ENCODE measurements around the gene JDP2.
"Not testable (repeated sequence)": the region's sequence is repeated elsewhere in the genome, so short reads cannot be mapped to it uniquely, and the experiment has no call there.

Gene JDP2

DNA sequence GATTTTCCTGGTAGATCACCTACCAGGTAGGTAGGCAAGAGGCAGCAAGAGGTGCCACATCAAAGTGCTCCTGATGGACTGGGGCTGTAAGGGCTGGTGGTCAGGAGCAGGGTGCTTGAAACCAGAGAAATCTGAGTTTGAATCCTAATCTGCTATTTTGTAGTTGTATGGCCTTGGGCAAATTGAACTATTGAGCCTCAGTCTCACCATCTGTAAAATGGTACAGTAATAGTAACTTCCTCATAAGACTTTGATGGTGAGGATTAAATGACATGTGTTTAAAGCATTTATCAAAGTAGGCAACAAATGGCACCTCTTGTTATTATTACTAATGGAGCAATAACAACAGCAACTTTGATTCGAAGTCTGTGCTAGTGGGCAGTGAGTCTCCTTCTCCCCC, 32.0 kb downstream of the JDP2 start:
- H3K4me1 ChIP-seq (ENCODE audit: control insufficient read depth, insufficient read depth, low read length) = peaks cover 17% of the 10 kb centered on the region
- H3K9me3 ChIP-seq (replicated peaks; ENCODE audit: low read length) = no peaks in the 10 kb centered on the region
- H3K4me3 ChIP-seq (ENCODE audit: low read length) = no peak overlapping the region
- peaks cover 30% of the 10 kb centered on the region for H3K36me3 ChIP-seq (ENCODE audit: insufficient read depth, low read length)
- H3K27me3 ChIP-seq (ENCODE audit: control insufficient read depth, insufficient read depth, low read length) = no peaks in the 10 kb centered on the region
- H3K9ac ChIP-seq (ENCODE audit: low read depth, low read length) = no peak overlapping the region
- H3K4me2 ChIP-seq (ENCODE audit: low read length) = no peak overlapping the region

DNA sequence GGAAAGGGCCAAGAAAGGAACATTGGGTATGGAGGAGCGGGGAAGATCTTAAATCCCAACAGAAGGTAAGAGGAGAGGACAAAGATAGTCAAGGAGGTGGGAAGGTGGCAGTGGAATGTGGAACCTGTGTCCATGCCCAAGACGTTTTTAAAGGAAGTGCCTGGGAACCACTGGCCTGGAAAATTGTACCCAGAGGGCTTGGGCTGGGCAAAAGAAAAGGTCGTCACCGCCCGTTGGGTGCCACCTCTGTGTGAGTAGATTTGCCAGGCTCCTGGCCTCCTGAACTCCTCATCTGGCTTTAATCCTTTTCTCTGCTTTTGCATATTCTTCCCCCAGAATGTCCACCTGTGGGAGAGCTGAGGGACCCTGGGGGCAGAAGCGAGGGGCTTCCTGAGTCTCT, 32.6 kb downstream of the JDP2 start:
- Histone ChIP-seq H3K4me2 (ENCODE audit: low read length) (no peak overlapping the region), H3K4me1 (ENCODE audit: control insufficient read depth, insufficient read depth, low read length) (peaks cover 11% of the 10 kb centered on the region), H3K9me3 (replicated peaks; ENCODE audit: low read length) (no peaks in the 10 kb centered on the region), H3K4me3 (ENCODE audit: low read length) (no peak overlapping the region), H3K9ac (ENCODE audit: low read depth, low read length) (no peak overlapping the region), H3K27me3 (ENCODE audit: control insufficient read depth, insufficient read depth, low read length) (no peaks in the 10 kb centered on the region), H3K36me3 (ENCODE audit: insufficient read depth, low read length) (peaks cover 30% of the 10 kb centered on the region)

DNA sequence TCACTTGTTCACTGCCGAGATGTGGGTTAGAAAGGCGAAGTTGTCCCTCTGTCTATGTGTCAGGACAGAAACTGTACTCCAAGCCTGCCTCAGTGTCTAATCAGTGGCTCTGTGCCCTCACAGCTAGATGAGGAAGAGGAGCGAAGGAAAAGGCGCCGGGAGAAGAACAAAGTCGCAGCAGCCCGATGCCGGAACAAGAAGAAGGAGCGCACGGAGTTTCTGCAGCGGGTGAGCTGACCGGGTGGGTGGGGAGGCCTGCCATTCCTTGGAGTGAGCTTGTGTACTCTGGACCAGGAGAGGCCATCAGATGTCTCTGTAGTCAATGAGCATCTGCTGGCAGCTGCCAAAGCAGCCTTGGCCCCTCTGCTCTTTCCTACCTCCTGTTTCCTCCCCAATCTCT, 33.5 kb downstream of the JDP2 start:
- Histone ChIP-seq H3K27me3 (ENCODE audit: control insufficient read depth, insufficient read depth, low read length) (no peaks in the 10 kb centered on the region), H3K36me3 (ENCODE audit: insufficient read depth, low read length) (peaks cover 30% of the 10 kb centered on the region)

DNA sequence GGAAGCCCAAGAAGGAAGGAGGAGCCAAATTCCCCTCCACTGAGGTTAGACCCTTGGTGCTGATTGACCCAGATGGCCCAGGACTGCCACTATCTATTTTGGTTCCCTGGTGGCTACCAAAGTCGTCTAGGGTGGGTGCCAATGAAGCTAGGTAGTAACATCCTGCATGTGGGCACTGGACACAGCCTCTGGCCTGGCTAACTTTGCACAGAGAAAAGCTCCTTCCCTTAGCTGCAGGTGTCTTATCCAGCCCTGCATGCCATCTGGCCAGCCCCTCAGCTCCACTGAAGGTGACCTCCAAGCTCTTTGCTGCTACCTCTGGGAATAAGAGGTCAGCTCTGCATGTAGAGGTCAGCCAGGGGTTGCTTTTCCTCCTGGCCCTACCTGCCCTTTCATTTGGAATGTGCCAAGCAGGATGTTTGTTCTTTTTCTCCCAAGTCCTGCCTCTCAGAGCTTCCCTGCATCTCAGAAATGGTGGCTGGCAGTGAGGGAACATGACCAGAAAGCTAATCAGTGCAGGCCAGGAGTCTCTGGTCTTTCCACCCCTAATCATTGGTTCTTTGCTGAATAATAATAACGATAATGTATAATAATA, 34.0 kb downstream of the JDP2 start:
- H3K4me2 ChIP-seq (ENCODE audit: low read length) = no peak overlapping the region
- no peak overlapping the region for H3K9ac ChIP-seq (ENCODE audit: low read depth, low read length)
- H3K4me3 ChIP-seq (ENCODE audit: low read length) = no peak overlapping the region
- no peaks in the 10 kb centered on the region for H3K9me3 ChIP-seq (replicated peaks; ENCODE audit: low read length)
- no peaks in the 10 kb centered on the region for H3K27me3 ChIP-seq (ENCODE audit: control insufficient read depth, insufficient read depth, low read length)
- H3K36me3 ChIP-seq (ENCODE audit: insufficient read depth, low read length) = peaks cover 31% of the 10 kb centered on the region
- no peaks in the 10 kb centered on the region for H3K4me1 ChIP-seq (ENCODE audit: control insufficient read depth, insufficient read depth, low read length)

More for the DNA sequence above, 33.5 kb downstream of the JDP2 start:
- H3K9me3 ChIP-seq (replicated peaks; ENCODE audit: low read length) = no peaks in the 10 kb centered on the region
- no peak overlapping the region for H3K4me2 ChIP-seq (ENCODE audit: low read length)
- no peak overlapping the region for H3K9ac ChIP-seq (ENCODE audit: low read depth, low read length)
- no peak overlapping the region for H3K4me3 ChIP-seq (ENCODE audit: low read length)
- peaks cover 5% of the 10 kb centered on the region for H3K4me1 ChIP-seq (ENCODE audit: control insufficient read depth, insufficient read depth, low read length)

DNA sequence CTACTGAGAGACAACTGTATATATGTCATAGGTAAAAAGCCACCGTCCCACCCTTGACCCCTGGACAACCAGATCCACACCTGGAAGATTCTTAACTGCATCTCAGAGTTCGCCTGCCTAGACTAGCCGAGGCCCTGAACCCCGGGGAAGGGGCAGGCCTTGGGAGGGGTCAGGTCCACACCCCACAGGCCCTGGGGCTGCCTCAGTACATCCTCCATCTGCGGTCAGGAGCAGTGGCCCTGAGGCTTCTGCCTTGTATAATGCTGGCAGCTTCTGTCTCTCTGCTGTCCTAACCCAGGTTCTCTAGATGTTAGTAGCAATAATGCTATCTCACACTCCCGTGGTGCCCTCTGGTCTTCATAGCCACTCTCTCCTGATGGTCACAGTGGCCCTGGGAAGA, 36.8 kb downstream of the JDP2 start:
- no peak overlapping the region for H3K4me3 ChIP-seq (ENCODE audit: low read length)

DNA sequence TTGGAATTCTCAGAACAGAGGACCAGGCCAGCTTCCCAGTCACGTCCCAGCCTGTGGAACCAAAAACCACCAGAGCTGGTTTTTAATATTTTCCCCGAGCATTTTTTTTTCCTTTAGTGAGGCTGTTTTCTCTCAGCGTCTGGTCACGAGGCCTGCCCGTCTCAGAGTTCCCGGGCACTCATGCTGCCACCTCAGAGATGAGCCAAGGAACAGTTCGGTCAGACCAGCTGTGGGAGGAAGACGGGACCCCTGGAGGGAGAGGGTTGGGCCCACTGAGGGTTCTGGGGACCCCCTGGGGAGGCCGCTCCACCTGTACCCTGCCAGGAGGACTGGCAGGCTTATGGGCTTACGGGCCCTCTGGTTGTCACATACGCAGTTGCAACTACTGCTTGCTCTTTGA, 39.9 kb downstream of the JDP2 start:
- Histone ChIP-seq H3K9ac (ENCODE audit: low read depth, low read length) (no peak overlapping the region), H3K27me3 (ENCODE audit: control insufficient read depth, insufficient read depth, low read length) (no peaks in the 10 kb centered on the region), H3K36me3 (ENCODE audit: insufficient read depth, low read length) (peaks cover 55% of the 10 kb centered on the region), H3K4me2 (ENCODE audit: low read length) (no peak overlapping the region), H3K4me1 (ENCODE audit: control insufficient read depth, insufficient read depth, low read length) (no peaks in the 10 kb centered on the region), H3K4me3 (ENCODE audit: low read length) (no peak overlapping the region), H3K9me3 (replicated peaks; ENCODE audit: low read length) (no peaks in the 10 kb centered on the region)

More for the DNA sequence above, 36.8 kb downstream of the JDP2 start:
- H3K36me3 ChIP-seq (ENCODE audit: insufficient read depth, low read length) = peaks cover 44% of the 10 kb centered on the region
- no peak overlapping the region for H3K4me2 ChIP-seq (ENCODE audit: low read length)
- H3K27me3 ChIP-seq (ENCODE audit: control insufficient read depth, insufficient read depth, low read length) = no peaks in the 10 kb centered on the region
- no peak overlapping the region for H3K9ac ChIP-seq (ENCODE audit: low read depth, low read length)
- no peaks in the 10 kb centered on the region for H3K4me1 ChIP-seq (ENCODE audit: control insufficient read depth, insufficient read depth, low read length)
- H3K9me3 ChIP-seq (replicated peaks; ENCODE audit: low read length) = no peaks in the 10 kb centered on the region

DNA sequence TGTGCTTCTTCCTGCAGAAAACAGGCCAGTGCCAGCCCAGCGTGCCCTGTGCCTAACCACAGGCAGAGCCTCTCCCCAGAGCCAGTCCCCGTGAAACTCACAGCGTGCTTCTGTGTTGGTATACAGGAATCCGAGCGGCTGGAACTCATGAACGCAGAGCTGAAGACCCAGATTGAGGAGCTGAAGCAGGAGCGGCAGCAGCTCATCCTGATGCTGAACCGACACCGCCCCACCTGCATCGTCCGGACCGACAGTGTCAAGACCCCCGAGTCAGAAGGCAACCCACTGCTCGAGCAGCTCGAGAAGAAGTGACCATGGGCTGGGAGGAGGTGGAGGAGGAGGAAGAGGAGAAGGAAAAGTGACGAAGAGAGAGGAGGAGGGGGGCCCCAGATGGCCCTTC, 41.3 kb downstream of the JDP2 start:
- no peak overlapping the region for H3K4me3 ChIP-seq (ENCODE audit: low read length)
- no peaks in the 10 kb centered on the region for H3K9me3 ChIP-seq (replicated peaks; ENCODE audit: low read length)
- no peaks in the 10 kb centered on the region for H3K27me3 ChIP-seq (ENCODE audit: control insufficient read depth, insufficient read depth, low read length)
- no peak overlapping the region for H3K4me2 ChIP-seq (ENCODE audit: low read length)
- H3K36me3 ChIP-seq (ENCODE audit: insufficient read depth, low read length) = peaks cover 45% of the 10 kb centered on the region
- H3K4me1 ChIP-seq (ENCODE audit: control insufficient read depth, insufficient read depth, low read length) = no peaks in the 10 kb centered on the region
- H3K9ac ChIP-seq (ENCODE audit: low read depth, low read length) = no peak overlapping the region

DNA sequence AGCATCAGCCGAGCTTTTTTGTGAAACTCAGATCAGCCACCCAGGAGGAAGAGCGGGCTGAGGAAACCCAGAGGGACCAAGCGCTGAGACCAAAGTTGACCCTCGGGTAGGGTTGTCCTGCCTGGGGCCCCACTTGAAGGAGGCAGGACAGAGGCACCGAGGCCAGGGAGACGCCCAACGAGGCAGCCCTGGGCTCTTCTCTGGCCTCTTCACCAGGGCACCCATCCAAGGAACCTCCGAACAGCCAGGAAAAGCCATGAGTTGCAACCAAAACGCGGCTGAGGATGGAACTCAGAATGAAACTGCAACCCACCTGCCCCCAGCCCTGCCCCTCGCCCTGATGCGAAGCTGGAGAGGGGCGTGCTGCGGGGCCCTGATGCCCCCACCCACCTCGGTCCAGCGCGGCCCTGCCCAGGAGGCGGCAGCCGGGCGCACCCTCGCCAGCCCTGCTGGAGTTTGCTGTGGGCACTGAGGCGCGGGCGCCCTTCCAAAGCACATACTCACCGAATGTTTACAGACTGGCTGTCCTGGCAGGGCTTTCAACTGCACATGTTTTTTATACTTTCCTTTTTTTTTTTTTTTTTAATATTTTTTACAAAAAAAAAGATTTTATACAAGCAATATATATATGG, 41.9 kb downstream of the JDP2 start:
- Histone ChIP-seq H3K9ac (ENCODE audit: low read depth, low read length) (no peak overlapping the region), H3K4me1 (ENCODE audit: control insufficient read depth, insufficient read depth, low read length) (no peaks in the 10 kb centered on the region), H3K4me3 (ENCODE audit: low read length) (no peak overlapping the region), H3K4me2 (ENCODE audit: low read length) (no peak overlapping the region), H3K27me3 (ENCODE audit: control insufficient read depth, insufficient read depth, low read length) (no peaks in the 10 kb centered on the region), H3K9me3 (replicated peaks; ENCODE audit: low read length) (no peaks in the 10 kb centered on the region), H3K36me3 (ENCODE audit: insufficient read depth, low read length) (peaks cover 45% of the 10 kb centered on the region)

DNA sequence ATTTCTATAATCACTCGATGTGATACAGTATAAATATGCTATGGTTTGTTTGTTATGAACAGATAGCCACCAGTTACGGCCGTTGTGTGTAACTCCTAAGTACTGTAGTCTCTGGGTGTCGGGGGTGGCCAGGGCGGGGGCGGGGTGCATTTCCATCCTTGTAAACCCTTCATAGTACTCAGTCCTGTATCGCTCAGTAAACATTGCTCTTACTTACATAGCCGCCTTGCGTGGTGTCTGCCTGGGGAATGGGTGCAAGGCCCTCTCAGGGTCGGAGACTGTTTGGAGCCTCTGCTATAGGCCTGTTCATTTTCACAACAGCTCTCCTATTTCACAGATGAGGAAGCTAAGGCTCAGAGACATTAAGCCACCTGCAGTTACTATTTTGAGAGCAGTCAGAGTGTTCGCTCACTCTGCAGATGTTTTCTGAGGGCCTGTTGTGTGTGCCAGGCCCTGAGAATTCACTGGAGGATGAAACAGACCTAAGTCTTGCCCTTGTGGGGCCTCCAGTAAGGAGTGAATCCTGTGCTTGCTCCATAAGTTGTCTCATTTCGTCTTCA, 42.5 kb downstream of the JDP2 start:
- peaks cover 45% of the 10 kb centered on the region for H3K36me3 ChIP-seq (ENCODE audit: insufficient read depth, low read length)

DNA sequence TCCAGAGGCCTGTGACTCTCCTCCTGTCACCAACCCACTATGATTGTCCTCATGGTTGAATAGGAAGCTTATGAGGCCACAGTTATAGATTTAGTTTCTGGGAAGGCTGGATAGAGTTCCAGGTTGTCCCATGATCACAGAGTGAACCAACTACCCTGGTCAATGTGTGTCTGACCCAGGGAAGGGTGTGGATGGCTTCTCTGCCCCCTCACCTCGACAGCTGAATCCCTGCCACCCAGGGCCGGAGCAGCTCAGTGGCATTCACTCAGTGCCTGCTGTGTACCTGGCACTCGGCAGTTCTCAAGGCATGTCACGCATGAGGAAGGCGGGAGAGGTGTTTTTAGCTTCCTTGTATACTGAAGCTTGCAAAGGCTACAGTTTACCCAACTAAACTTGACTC, 43.2 kb downstream of the JDP2 start:
- Histone ChIP-seq H3K36me3 (ENCODE audit: insufficient read depth, low read length) (peaks cover 47% of the 10 kb centered on the region), H3K4me2 (ENCODE audit: low read length) (no peak overlapping the region), H3K27me3 (ENCODE audit: control insufficient read depth, insufficient read depth, low read length) (no peaks in the 10 kb centered on the region), H3K4me3 (ENCODE audit: low read length) (no peak overlapping the region), H3K9ac (ENCODE audit: low read depth, low read length) (no peak overlapping the region), H3K9me3 (replicated peaks; ENCODE audit: low read length) (no peaks in the 10 kb centered on the region), H3K4me1 (ENCODE audit: control insufficient read depth, insufficient read depth, low read length) (no peaks in the 10 kb centered on the region)

More for the DNA sequence above, 42.5 kb downstream of the JDP2 start:
- Histone ChIP-seq H3K4me1 (ENCODE audit: control insufficient read depth, insufficient read depth, low read length) (no peaks in the 10 kb centered on the region), H3K4me3 (ENCODE audit: low read length) (no peak overlapping the region), H3K9me3 (replicated peaks; ENCODE audit: low read length) (no peaks in the 10 kb centered on the region), H3K9ac (ENCODE audit: low read depth, low read length) (no peak overlapping the region), H3K27me3 (ENCODE audit: control insufficient read depth, insufficient read depth, low read length) (no peaks in the 10 kb centered on the region), H3K4me2 (ENCODE audit: low read length) (no peak overlapping the region)

DNA sequence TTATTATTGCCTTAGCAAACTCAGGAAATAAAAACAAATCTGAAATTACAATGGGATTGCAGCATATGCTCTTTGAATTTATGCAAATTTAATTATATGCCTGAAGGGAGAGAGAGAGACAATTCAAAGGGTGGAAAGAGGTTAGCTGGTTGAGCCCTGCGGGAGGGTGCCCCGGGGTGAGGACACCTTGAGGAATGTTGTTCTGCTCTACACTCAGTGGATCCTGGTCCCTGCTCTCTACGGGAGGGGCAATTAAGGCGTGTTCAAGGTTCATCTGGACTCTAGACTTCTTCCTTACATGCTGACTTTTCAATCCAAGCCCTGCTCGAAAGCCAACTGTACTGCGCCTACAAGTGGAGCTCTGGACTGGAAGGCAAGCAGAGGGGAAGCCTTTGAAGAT, 46.3 kb downstream of the JDP2 start:
- H3K4me3 ChIP-seq (ENCODE audit: low read length); H3K4me1 ChIP-seq (ENCODE audit: control insufficient read depth, insufficient read depth, low read length); H3K4me2 ChIP-seq (ENCODE audit: low read length); H3K27me3 ChIP-seq (ENCODE audit: control insufficient read depth, insufficient read depth, low read length); H3K9me3 ChIP-seq (replicated peaks; ENCODE audit: low read length); H3K9ac ChIP-seq (ENCODE audit: low read depth, low read length): not testable (repeated sequence)
- H3K36me3 ChIP-seq (ENCODE audit: insufficient read depth, low read length) = peaks cover 49% of the 10 kb centered on the region
